SH-SY5Y (cell line): ENCODE data around the gene SFTPD.

Experiments
- GATA2 ChIP-seq: IDR thresholded peaks from 2 replicates; pipeline ENCODE4 v1.6.1; 2011; ENCODE audit warnings: mild to moderate bottlenecking, low read depth, low read length
- GATA3 ChIP-seq: IDR thresholded peaks from 2 replicates; pipeline ENCODE4 v1.6.1; 2011; ENCODE audit warnings: low read depth, mild to moderate bottlenecking, low read length, moderate library complexity

DNA sequence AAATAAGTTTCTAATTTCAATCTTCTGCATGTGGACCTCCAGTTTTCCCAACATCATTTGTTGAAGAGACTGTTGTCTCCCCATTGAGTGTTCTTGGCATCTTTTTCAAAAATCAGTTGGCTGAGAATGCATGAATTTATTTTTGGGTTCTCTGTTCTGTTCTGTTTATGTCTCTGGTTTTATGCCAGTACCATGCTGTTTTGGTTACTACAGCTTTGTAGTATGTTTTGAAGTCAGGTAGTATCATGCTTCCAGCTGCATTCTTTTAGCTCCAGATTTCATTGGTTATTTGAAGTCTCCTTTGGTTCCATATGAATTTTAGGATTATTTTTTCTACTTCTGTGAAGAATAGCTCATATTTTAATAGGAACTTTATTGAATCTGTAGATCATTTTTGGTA lies 21.2 kb upstream of the SFTPD start:
- TF ChIP-seq GATA2 = no peak
- TF ChIP-seq GATA3 = no peak
